Activated CD4-positive, alpha-beta memory T cell treated with anti-CD3 and anti-CD28 coated beads, Interleukin-2, amount 10 ng/mL, durations not matched to agents 7 days and 5 days (primary cell): ENCODE data around the gene ZMIZ1. TPM values are rescaled to one million over a fixed set of nuclear protein-coding genes. Genes with fewer than 3 reads are reported as not detected.

Source experiments
- CTCF ChIA-PET: fragments of 350-600 bp; sonication (Branson Sonifier 250); formaldehyde crosslinking; loops from one replicate; lab custom pipeline; 2021; ENCODE audit warnings: antibody characterized with exemption, inconsistent platforms; lab: Charles Lee
- POLR2A ChIA-PET: fragments of 350-600 bp; sonication (Branson Sonifier 250); formaldehyde crosslinking; loops from one replicate; lab custom pipeline; 2021; ENCODE audit warnings: antibody characterized with exemption; lab: Charles Lee
- DNase-seq: peaks from one replicate; pipeline ENCODE4 v3.0.0-alpha.2; 2020
- H3K27ac Mint-ChIP-seq: one replicate; pipeline ENCODE4 v1.8.0; 2021; ENCODE audit warnings: mild to moderate bottlenecking, mixed read lengths
- H3K27me3 Mint-ChIP-seq: one replicate; pipeline ENCODE4 v1.8.0; 2021; ENCODE audit warnings: mixed read lengths
- H3K36me3 Mint-ChIP-seq: one replicate; pipeline ENCODE4 v1.8.0; 2021; ENCODE audit warnings: low read depth, mixed read lengths
- H3K4me1 Mint-ChIP-seq: one replicate; pipeline ENCODE4 v1.8.0; 2021; ENCODE audit warnings: mixed read lengths
- H3K4me3 Mint-ChIP-seq: one replicate; pipeline ENCODE4 v1.8.0; 2021; ENCODE audit warnings: mild to moderate bottlenecking, mixed read lengths
- H3K9me3 Mint-ChIP-seq: one replicate; pipeline ENCODE4 v1.8.0; 2021; ENCODE audit warnings: mixed read lengths
- total RNA-seq, 2 experiments: library from RNA; stranded (reverse); gene quantifications; one replicate each; pipeline ENCODE4 v1.2.3, GENCODE V29; 2021

The ZMIZ1 gene
- total RNA-seq, 2 experiments from 2014 or later: 46.9 to 47.0 TPM

GRCh38 chr10:79050896-79051555, 17.7 kb upstream of the ZMIZ1 start:
- CTCF ChIA-PET: no interaction called here
- Mint-ChIP-seq H3K27ac (peak overlapping the region; percentile 42), H3K36me3 (no peaks in the 10 kb centered on the region), H3K4me3 (no peak overlapping the region), H3K27me3 (no peaks in the 10 kb centered on the region), H3K4me1 (peaks cover 38% of the 10 kb centered on the region), H3K9me3 (no peaks in the 10 kb centered on the region)
- DNase-seq: no peak
- POLR2A ChIA-PET: interaction anchor here (1.0 to 1.5 kb wide), 3 partner anchors 10 to 16 kb away, joined by 3 to 4 read pairs (median 4); no protein-coding TSS in a partner anchor

DNA sequence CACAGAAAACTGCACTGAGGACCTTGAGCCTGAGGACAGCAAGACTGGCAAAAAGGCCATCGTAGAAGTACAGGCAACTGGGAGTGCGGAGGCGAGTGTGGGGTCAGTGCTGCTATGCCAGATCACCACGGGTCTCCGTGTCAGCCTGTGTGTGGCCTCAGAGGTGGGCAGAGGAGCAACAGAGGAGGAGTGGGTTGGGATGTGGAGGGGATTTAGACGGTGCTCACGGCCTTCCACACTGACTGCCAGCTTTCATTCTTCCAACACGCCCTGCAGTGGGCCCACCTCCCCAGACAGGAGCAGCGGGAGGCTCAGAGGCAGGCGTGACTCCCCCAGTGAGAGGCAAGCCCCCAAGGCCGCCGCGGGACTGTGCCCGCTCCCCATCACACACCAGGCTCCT, 17.0 kb upstream of the ZMIZ1 start:
- ChIA-PET POLR2A (interaction anchor here (1.2 kb wide), 1 partner anchor 9 kb away, joined by 4 read pairs; no protein-coding TSS in a partner anchor), CTCF (no interaction called here)
- Mint-ChIP-seq H3K9me3 (no peaks in the 10 kb centered on the region), H3K27ac (no peak overlapping the region), H3K27me3 (no peaks in the 10 kb centered on the region), H3K36me3 (no peaks in the 10 kb centered on the region), H3K4me3 (no peak overlapping the region), H3K4me1 (peaks cover 37% of the 10 kb centered on the region)
- DNase-seq: no peak

GRCh38 chr10:79052291-79053080, 16.3 kb upstream of the ZMIZ1 start:
- Mint-ChIP-seq H3K36me3 (no peaks in the 10 kb centered on the region), H3K27me3 (no peaks in the 10 kb centered on the region), H3K4me1 (peaks cover 32% of the 10 kb centered on the region), H3K27ac (no peak overlapping the region), H3K9me3 (no peaks in the 10 kb centered on the region), H3K4me3 (no peak overlapping the region)
- DNase-seq: no peak
- ChIA-PET CTCF (no interaction called here), POLR2A (interaction anchor here (1.2 to 1.5 kb wide), 3 partner anchors 8 to 13 kb away, joined by 3 to 4 read pairs (median 4); no protein-coding TSS in a partner anchor)

GRCh38 chr10:79053081-79053434, 15.7 kb upstream of the ZMIZ1 start:
- no peak for DNase-seq
- Mint-ChIP-seq H3K36me3 (no peaks in the 10 kb centered on the region), H3K9me3 (no peaks in the 10 kb centered on the region), H3K4me1 (peaks cover 26% of the 10 kb centered on the region), H3K27me3 (no peaks in the 10 kb centered on the region), H3K4me3 (no peak overlapping the region), H3K27ac (no peak overlapping the region)
- POLR2A ChIA-PET: interaction anchor here (1.4 to 1.5 kb wide), 2 partner anchors 9 to 12 kb away, joined by 3 to 4 read pairs; no protein-coding TSS in a partner anchor
- CTCF ChIA-PET: no interaction called here

DNA sequence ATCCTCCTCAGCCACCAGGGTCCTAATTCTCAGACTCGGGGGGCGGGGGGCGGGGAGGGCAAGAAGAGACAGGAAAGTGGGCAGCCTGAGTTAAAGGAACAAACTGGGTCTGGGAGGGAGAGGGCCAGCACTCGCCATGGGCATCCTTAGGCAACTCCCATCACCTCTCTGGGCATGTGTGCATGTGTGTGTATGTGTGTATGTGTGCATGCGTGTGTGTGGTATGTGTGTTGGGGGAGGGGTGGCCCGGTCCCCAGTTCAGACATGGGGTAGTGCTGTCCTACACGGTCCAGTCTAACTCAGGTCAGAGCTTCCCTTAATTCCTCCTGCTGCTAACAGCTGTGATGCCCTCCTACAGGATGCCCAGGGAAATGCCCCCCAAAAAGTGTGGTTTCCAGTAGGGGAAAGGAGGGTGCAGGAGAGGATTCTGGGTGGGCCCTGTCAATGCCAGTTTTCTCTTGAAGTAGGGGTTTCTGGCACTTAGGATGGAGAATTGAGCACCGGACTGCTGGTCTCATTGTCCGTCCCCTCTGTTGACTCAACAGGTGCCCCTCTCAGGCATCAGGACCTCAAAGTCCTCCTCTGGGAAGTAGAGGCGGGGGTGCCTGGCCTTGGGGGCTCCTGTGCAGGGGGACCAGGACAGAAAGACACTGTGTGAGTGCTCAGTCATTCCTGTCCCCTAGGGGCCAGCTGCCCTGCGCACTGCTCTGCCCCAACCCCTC, 15.1 kb upstream of the ZMIZ1 start:
- Mint-ChIP-seq H3K27me3 (no peaks in the 10 kb centered on the region), H3K36me3 (no peaks in the 10 kb centered on the region), H3K4me1 (peaks cover 22% of the 10 kb centered on the region), H3K9me3 (no peaks in the 10 kb centered on the region), H3K4me3 (no peak overlapping the region), H3K27ac (no peak overlapping the region)
- ChIA-PET POLR2A (interaction anchor here (1.4 to 1.5 kb wide), 2 partner anchors 9 to 12 kb away, joined by 3 to 4 read pairs; no protein-coding TSS in a partner anchor), CTCF (no interaction called here)
- no peak for DNase-seq

GRCh38 chr10:79054203-79055099, 14.3 kb upstream of the ZMIZ1 start:
- Mint-ChIP-seq H3K27me3 (no peaks in the 10 kb centered on the region), H3K4me3 (no peak overlapping the region), H3K27ac (no peak overlapping the region), H3K36me3 (no peaks in the 10 kb centered on the region), H3K9me3 (no peaks in the 10 kb centered on the region), H3K4me1 (peaks cover 14% of the 10 kb centered on the region)
- DNase-seq: no peak
- CTCF ChIA-PET: interaction anchor here (1.0 kb wide), 1 partner anchor 148 kb away, joined by 3 read pairs; no protein-coding TSS in a partner anchor
- POLR2A ChIA-PET: no interaction called here

DNA sequence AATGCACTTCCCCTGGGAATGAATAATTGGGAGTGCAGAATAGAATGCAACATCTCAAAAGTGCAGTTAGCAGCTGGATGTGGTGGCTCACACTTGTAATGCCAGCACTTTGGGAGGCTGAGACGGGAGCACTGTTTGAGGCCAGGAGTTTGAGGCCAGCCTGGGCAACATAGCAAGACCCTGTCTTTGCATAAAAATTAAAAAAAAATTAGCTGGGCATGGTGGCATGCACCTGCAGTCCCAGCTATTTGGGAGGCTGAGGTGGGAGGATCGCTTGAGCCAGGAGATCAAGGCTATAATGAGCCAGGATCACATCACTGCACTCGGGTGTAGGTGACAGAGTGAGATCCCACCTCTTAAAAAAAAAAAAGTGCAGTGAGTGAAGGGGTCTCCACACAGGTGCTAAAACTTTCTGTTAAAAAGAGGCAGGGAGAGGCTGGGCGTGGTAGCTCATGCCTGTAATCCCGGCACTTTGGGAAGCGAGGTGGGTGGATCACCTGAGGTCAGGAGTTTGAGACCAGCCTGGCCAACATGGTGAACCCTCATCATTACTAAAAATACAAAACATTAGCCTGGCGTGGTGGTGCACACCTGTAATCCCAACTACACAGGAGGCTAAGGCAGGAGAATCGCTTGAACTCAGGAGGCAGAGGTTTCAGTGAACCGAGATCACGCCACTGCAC, 13.5 kb upstream of the ZMIZ1 start:
- H3K27me3 Mint-ChIP-seq: peaks cover 2% of the 10 kb centered on the region
- peaks cover 6% of the 10 kb centered on the region for H3K4me1 Mint-ChIP-seq
- H3K4me3 Mint-ChIP-seq: no peak overlapping the region
- CTCF ChIA-PET: interaction anchor here (1.0 kb wide), 1 partner anchor 147 kb away, joined by 3 read pairs; no protein-coding TSS in a partner anchor
- DNase-seq: no peak
- H3K9me3 Mint-ChIP-seq: no peaks in the 10 kb centered on the region
- POLR2A ChIA-PET: no interaction called here
- H3K27ac Mint-ChIP-seq: no peak overlapping the region
- H3K36me3 Mint-ChIP-seq: no peaks in the 10 kb centered on the region

DNA sequence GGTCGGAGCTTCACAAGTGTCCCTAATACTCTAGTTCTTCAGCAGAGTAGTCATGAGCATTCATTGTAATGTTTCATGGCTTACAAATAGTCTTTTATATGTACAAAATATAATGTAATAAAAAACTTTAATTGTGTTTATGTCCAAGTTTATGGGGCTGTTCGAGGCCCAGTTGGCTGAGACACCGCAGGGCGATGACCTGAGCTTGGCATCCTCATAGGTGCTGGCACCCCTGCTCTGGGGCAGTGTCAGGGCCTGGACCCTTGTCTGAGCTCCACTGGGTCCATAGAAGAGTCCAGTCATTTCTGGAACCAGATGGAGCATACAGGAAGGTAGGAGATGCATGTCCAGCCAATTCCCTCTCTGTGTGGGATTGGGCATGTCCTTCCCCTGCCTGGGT, 12.9 kb upstream of the ZMIZ1 start:
- H3K9me3 Mint-ChIP-seq: no peaks in the 10 kb centered on the region
- peaks cover 1% of the 10 kb centered on the region for H3K4me1 Mint-ChIP-seq
- H3K27ac Mint-ChIP-seq: no peak overlapping the region
- POLR2A ChIA-PET: no interaction called here
- no peak overlapping the region for H3K4me3 Mint-ChIP-seq
- H3K27me3 Mint-ChIP-seq: peaks cover 5% of the 10 kb centered on the region
- DNase-seq: no peak
- H3K36me3 Mint-ChIP-seq: no peaks in the 10 kb centered on the region
- CTCF ChIA-PET: no interaction called here

GRCh38 chr10:79056361-79056735, 12.4 kb upstream of the ZMIZ1 start:
- H3K36me3 Mint-ChIP-seq: no peaks in the 10 kb centered on the region
- no peaks in the 10 kb centered on the region for H3K4me1 Mint-ChIP-seq
- ChIA-PET CTCF (no interaction called here), POLR2A (no interaction called here)
- DNase-seq: no peak
- H3K27ac Mint-ChIP-seq: no peak overlapping the region
- H3K27me3 Mint-ChIP-seq: peaks cover 5% of the 10 kb centered on the region
- H3K4me3 Mint-ChIP-seq: no peak overlapping the region
- no peaks in the 10 kb centered on the region for H3K9me3 Mint-ChIP-seq

- ChIA-PET CTCF (no interaction called here), POLR2A (no interaction called here)
- no peak for DNase-seq
- H3K27ac Mint-ChIP-seq: no peak overlapping the region
- no peaks in the 10 kb centered on the region for H3K4me1 Mint-ChIP-seq
- peaks cover 5% of the 10 kb centered on the region for H3K27me3 Mint-ChIP-seq
- H3K9me3 Mint-ChIP-seq: no peaks in the 10 kb centered on the region
- H3K4me3 Mint-ChIP-seq: no peak overlapping the region
- no peaks in the 10 kb centered on the region for H3K36me3 Mint-ChIP-seq
These were observed 11.9 kb upstream of the ZMIZ1 start for GRCh38 chr10:79056736-79057391.

DNA sequence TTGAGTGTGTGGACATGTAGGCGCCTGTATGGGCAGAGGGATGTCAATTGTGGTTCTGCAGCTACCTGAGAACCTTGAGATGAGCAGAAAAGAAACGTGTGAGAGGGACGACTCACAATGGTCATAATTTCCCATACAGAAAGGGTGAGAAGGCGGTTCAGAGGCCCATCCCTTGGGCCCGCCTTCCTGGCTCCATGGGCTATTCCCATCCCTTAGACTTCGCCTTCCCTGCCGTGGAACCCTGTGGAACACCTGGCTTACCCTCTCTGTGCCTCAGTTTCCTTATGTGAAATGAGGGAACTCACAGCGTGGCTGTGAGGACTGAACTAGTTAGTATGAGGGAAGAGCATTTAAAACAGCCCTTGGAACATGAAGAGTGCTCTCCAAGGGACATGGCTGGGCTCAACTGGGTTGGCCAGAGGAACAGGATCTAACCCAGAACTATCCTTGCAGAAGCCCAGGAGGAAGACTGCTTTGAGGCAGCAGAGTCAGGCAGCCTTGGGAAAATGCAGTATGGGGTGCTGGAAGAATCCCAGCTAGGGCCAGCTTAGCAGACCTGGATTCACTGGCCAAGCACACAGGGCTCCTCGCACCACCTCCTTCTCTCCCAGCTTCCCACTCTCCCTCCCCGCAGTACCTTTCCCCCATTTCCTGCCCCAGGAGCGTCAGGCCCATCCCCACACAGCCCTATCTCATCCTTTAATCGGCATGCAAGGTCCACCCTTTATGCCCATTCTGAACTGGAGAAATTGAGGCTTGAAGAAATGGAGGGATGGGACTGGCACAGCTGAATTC, 11.1 kb upstream of the ZMIZ1 start:
- Mint-ChIP-seq H3K27ac (no peak overlapping the region), H3K27me3 (peaks cover 5% of the 10 kb centered on the region), H3K9me3 (no peaks in the 10 kb centered on the region), H3K36me3 (no peaks in the 10 kb centered on the region), H3K4me3 (no peak overlapping the region), H3K4me1 (peaks cover 2% of the 10 kb centered on the region)
- CTCF ChIA-PET: no interaction called here
- DNase-seq: no peak
- POLR2A ChIA-PET: interaction anchor here (1.5 kb wide), 1 partner anchor 9 kb away, joined by 5 read pairs; no protein-coding TSS in a partner anchor
